DMS 273 (cell line): ENCODE data around the gene DOK7.
"Not testable (repeated sequence)": the region's sequence is repeated elsewhere in the genome, so short reads cannot be mapped to it uniquely, and the experiment has no call there.

Experiments
- DNase-seq: peaks from one replicate; lab custom pipeline; 2025; ENCODE audit not compliant: unreplicated experiment; lab: John Stamatoyannopoulos, UW

Gene DOK7

DNA sequence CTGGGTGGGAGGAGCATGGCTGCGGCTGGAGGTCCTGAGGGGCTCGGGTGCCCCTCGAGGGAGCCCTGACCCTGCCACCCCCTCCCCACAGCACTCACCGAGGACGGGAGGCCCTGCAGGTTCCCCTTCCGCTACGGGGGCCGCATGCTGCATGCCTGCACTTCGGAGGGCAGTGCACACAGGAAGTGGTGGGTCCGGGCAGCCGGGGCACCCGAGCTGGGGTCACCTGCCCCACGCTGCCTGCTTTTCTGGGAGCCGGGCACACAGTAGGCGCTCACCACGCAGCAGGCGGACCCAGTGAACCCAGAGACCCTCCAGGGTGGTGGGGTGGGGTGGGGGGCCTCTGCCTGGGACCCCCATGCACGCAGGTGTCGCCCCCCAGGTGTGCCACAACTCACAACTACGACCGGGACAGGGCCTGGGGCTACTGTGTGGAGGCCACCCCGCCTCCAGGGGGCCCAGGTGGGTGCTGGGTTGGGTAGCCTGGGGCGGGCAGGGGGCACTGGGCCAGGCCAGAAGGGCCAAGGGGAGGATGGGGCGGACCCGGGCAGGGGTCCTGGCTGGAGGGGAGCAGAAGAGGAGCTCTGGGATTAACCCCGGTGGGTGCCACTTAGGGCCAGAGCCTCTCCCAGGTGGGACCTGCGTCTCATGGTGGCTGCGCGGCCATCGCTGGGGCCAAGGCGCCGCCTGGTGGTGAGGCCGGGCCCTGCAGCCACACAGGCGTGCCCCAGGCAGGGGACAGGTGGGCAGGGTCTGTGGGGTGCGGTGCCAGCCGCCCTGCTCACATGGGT lies 20.0 kb upstream of the DOK7 start:
- peak; percentile 75 for DNase-seq

DNA sequence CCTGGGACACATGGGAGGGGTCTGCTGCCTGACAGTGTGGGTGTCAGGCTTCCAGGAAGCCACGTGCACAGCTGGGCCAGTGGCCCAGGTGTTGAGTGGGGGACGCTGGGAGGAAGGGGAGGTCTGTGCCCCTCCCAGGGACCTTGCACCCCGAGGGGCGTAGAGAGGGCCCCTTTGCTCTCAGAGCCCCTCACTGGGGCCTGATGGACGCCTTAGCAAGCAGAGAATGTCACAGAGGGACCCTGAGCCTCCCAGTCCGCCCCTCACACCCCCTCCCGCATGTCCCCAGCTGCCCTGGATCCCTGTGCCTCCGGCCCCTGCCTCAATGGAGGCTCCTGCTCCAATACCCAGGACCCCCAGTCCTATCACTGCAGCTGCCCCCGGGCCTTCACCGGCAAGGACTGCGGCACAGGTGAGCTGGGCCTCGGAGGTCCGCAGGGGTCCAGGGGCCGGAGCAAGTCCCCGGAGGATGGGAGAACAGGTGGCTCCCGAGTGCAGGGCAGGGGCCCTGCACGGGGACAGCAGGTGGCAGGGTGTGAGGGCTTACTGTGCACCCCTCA lies 19.3 kb upstream of the DOK7 start:
- DNase-seq: no peak

DNA sequence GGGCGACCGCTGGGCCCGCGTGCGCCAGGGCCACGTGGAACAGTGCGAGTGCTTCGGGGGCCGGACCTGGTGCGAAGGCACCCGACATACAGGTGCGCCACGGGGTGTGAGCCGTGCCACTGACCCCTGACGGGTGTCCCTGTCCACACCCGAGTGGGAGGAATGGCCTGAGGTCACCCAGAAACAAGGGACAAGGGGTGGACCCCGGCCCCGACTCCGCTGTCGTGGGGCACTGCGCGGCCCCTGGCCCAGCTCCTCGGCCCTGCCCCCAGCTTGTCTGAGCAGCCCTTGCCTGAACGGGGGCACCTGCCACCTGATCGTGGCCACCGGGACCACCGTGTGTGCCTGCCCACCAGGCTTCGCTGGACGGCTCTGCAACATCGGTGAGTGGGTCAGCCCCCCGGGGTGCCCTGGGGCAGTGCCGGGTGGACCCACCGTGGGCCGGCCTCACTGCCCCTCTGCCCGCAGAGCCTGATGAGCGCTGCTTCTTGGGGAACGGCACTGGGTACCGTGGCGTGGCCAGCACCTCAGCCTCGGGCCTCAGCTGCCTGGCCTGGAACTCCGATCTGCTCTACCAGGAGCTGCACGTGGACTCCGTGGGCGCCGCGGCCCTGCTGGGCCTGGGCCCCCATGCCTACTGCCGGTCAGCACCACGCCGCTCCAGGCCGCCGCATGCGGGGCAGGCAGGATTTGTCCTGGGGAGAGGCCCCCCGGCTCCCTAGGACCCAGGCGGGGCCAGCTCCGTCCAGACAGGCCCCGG lies 18.6 kb upstream of the DOK7 start:
- DNase-seq: no peak

DNA sequence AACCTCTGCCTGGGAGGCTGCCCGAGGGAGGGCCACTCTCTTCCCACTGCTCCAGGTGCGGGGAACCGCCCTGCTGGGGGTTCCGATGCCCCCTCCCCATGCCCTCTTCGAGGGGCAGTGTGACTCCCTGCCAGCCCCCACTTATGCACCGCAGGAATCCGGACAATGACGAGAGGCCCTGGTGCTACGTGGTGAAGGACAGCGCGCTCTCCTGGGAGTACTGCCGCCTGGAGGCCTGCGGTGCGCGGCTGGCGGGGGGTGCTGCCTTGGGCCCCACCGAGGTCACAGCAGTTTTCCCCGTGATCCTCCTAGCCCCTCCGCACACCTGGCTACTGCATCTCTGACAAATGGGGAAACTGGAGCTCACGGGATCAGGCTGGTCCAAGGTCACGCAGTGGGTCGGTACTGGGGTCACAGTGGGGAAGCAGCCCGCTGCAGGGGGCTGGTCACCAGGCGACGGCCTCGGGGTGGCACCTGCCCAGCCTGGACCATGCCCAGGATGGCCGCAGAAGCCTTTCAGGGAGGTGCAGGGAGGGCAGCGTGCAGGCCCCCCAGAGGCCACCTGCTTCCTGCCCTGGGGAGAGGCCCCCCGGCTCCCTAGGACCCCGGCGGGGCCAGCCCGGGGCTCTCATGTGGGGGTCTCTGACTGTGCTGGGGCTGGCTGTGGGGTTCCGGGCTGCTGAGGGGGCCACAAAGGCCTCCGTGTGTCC lies 17.8 kb upstream of the DOK7 start:
- no peak for DNase-seq

DNA sequence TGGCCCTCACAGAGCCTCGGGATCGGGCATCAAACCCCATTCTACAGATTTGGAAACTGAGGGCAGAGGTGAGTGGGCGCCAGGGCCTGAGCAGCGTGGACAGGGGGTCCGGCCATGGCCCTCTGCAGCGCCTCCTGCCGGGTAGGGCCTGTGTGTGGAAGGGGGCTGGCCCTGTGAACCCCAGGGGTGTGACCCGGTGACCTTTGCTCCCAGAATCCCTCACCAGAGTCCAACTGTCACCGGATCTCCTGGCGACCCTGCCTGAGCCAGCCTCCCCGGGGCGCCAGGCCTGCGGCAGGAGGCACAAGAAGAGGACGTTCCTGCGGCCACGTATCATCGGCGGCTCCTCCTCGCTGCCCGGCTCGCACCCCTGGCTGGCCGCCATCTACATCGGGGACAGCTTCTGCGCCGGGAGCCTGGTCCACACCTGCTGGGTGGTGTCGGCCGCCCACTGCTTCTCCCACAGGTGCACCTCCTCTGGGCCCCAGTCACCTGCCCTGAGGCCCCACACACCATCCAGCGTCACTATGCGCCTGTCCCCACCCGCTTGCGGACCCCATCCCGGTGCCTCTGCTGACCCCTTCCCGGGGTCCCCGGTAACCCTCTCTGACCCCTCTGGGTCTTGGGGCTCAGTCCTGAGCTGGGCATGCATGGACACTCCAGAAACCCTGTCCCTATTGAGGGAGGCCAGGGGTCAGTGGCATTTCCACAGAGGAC lies 17.1 kb upstream of the DOK7 start:
- DNase-seq: no peak

DNA sequence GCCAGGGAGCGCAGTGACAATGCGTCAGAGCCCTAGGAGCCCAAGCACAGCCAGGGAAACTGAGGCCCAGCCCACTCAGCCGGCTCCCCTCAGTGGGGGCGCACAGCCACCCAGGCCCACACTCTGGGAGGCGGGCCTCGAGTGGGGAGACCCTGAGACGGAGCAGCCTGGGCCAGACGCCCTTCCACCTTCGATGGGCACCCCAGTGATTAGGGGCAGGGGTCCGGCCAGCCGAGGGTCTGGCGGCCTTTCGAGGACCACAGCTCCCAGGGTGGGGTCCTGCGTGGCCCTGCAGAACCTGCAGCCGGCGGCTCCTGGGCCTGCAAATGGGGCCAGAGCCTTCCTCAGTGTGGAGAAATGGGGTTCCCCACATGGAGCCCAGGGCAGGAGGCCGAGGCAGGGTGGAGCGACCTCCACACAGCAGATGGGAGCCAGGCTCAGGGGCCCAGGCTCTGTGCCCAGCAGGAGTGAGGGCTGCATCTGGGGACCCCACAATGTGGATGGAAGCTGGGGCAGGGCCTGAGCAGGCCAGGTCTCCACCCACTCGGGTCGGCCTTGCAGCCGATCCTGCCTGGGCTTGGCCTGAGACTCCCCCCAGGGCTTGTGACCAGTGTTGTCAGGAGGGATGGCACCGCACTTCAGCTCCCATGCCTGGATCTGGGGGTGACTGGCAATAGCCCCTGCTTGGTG lies 16.3 kb upstream of the DOK7 start:
- no peak for DNase-seq

DNA sequence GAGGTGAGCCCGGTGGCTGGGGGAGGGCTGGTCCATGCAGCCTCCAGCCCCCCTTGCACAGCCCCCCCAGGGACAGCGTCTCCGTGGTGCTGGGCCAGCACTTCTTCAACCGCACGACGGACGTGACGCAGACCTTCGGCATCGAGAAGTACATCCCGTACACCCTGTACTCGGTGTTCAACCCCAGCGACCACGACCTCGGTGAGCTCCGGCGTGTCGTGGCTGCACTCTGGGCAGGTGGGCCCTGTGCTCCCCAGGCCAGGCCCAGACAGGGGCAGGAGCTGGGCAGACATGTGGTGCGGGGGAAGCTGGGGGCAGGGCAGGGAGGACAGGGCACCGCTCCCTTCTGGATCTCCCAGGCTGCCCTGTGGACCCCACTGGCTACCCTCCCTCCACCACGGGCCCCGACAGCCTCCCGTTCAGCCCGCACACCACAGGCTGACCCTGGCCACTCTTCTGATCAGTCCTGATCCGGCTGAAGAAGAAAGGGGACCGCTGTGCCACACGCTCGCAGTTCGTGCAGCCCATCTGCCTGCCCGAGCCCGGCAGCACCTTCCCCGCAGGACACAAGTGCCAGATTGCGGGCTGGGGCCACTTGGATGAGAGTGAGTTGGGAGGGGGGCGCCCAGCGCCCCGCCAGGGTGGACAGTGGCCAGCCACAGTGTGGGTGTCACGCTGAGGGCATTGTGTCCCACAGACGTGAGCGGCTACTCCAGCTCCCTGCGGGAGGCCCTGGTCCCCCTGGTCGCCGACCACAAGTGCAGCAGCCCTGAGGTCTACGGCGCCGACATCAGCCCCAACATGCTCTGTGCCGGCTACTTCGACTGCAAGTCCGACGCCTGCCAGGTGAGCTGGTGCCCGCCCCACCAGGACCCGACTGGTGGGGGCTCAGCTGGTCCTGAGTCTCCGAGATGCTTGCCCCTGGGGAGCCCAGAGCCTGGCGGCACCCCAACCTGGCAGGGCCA lies 15.4 kb upstream of the DOK7 start:
- no peak for DNase-seq

DNA sequence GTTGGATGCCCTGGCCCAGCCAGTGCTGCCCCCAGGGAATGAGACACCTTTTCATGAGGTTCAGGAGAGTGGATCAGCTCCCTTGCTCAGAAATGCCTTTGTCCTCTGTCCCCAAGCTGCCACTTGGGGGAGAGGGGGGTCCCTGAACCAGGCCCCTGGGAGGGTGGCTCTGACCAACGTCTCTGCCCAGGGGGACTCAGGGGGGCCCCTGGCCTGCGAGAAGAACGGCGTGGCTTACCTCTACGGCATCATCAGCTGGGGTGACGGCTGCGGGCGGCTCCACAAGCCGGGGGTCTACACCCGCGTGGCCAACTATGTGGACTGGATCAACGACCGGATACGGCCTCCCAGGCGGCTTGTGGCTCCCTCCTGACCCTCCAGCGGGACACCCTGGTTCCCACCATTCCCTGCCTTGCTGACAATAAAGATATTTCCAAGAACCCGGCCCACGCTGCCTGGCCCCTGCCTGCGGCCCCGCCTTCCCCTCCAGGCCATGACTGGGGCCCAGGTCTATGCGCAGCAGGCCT lies 14.0 kb upstream of the DOK7 start:
- no peak for DNase-seq

DNA sequence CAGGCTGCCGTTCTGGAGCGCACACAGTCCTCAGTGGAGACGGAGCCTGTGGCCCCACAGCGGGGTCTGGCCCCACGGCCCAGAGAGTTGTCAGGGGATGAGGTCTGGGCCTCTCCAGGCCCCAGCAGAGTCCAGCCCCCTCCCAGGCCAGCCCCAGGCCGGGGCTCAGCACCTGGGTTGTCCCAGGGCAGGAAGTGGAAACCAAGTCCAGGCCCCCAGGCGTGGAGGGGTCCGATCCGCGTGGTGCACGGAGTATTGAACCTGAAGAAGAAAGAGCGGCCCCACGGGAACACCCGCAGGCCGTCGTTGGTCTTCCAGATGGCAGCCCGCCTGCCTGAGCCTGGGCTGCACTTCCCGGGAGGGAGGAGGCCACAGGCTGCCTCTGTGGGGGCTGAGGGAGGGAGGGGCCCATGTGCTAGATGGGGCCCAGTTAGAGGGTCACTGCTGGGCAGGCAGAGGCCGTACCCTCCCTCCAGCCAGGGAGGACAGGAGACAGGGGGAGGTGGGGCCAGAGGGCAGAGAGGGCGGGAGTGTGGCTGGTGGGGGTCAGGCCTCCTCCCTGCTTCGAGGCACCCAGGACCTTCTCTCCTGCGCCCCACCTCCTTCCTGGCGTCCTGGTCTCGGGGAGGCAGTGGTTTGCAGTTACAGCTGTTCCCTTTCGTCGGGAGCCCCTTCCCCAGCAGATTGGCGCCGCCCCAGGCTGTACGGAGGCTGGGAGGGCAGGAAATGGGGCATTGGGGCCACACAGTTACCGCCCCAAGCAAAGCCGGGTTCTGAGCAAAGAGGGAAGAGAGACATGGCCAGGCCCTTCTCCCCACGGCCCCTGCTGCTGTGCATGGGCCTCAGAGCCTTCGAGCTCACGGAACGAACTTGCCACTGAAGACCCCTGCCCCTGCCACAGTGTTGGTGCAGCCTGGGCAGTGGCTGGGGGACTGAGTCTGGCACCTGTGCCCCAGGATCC lies 13.3 kb upstream of the DOK7 start:
- DNase-seq: peak; percentile 50

DNA sequence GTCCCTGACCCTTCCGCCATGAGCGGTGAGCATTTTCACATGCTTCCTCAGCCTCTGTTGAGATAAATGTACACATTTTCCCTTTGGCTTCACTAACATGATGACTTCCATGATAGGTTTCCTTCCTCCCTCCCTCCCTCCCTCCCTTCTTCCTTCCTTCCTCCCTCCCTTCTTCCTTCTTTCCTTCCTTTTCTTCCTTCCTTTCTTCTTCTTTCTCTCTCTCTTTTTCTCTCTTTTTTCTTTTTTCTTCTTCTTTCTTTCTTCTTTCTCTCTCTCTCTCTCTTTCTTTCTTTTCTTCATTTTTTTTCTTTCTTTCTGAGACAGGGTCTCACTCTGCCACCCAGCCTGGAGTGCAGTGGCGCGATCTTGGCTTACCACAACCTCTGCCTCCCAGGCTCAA lies 12.5 kb upstream of the DOK7 start:
- DNase-seq: no peak

DNA sequence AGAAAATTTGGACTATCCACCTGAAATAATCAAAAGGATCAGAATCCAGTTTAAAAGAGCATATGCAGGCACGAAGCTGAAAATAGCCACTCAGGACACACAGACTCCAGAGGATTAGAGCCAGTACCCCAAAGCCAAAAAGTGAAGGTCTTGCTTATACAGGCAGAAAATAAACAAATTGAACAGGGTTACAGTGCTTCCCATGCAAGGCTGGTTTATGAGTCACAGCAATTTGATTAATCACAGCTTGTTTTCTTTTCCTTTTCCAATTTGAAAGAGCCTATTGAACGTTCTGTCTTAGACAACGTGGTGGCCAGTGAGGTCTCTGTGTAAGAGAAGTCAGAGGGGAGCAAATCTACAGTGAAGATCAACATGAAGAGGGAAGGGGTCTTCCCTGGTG lies 11.2 kb upstream of the DOK7 start:
- DNase-seq: no peak

DNA sequence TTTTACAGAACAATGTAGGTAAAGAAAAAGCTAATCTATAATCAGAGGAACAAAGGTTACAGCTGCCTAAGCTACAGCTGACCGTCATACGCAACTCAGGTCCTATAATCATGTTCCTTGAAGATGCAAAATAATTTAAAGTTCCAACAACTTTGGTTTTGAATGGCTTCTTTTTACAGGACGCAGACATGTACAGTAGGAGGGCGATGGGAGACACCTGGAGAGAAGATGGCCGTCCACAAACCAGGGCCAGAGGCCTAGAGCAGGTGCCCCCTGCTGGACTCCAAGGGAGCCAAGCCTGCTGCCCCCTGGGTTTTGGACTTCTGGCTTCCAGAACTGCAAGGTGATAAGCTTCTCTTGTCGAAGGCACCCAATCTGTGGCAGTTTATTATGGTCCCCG lies 10.7 kb upstream of the DOK7 start:
- peak; percentile 19 for DNase-seq

DNA sequence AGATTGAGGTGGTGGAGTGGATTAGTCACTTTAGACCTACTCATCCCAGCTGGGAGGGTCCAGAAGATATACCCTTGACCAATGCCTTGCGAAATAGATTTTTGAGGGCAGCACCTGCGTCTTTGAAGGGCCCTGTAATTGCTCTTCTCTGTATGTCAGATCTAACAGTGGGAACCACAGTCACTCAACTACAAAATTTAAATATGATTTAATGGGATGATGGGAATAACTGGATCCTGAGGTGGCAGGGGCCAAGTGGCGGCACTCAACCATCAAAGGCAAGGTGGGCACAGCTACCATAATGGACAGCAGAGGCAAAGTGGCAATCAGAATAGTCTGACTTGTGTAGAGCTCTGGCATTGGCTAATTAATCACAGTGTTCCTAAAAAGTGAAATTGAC lies 7.5 kb upstream of the DOK7 start:
- not testable (repeated sequence) for DNase-seq

DNA sequence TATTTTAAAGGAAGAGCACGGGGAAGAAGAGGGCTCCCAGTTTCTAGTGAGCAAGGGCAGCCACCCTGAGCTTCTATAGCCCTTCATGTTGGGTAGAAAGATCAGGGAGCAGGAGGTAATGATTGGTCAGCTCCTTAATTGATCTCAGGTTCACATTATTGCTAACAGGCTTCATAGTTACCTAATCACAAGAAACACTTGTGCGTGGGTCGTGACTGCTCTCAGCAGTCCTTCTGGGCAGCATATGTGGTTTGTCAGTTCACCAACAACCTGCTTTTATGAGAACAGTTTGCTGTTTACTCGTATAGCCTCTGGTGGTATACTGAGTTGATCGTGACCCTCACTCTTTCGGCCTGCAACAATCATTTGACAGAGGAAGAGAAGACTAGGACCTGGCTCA lies 4.7 kb upstream of the DOK7 start:
- no peak for DNase-seq

DNA sequence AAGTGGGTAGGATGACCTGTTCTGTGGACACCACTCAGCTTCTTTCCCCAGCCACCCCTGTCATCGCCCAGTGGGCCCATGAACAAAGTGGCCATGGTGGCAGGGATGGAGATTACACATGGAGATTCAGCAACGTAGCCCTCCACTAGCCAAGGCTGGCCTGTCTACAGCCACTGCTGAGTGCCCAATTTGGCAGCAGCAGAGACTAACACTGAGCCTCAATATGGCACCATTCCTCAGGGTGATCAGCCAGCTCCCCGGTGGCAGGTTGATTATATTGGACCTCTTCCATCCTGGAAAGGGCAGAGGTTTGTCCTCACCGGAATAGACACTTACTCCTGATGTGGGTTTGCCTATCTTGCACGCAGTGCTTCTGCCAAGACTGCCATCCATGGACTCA lies 4.0 kb upstream of the DOK7 start:
- not testable (repeated sequence) for DNase-seq

DNA sequence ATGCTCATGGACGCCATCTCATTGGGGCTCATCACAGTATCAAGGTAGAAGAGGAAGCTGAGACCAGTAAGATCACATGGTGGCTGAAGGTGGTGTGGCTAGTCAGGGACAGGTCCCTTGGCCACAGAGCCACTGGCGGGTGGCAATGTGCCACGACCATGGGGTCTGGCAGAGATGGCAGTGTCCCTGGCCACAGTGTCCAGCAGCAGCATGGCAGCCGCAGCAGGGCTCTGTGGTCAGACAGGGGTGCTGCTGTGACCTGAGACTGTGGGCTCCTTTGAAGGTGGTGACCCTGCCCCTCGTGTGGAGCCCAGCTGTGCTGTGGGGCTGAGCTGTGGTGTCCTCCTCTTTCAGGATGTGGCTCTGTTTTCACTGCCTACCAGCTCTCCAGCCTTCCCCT lies 2.2 kb upstream of the DOK7 start:
- no peak for DNase-seq

DNA sequence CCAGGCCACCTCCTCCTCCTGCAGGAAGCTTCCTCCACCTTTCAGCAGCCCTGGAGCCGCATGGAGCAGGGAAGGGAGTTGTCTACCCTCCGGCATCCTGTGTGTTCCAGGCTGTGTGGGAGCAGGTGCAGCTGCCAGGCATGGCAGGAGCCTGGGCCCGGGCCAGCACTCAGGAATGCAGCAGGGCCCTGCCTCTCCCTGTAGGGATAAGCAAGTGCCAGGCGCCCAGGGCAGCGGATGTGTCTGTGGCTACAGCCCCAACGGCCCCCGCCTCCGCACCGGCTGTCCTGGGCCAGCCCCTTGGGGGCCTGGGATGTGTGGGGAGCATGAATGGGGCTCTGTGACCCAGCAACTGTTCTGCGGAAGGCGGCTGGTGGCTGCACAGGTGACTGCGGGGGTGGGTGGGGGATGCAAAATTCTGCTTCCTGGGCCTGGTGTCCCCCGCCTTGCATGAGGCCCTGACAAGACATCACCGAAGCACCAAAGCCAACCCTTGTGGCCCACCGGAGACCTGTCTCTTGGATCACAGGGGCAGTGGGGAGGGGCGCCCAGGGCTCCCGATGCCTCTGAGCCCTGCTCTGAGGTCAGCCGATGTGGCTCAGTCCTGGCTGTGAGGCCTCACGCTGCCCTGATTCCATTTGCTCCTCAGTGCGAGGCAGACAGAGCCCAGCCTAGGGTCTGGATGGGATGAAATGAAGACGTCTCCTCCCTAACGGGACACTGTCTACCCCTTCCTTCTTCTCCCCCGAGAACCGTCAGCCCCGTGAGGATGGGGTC lies 1.4 kb upstream of the DOK7 start:
- peak; percentile 81 for DNase-seq
